Ascending aorta (tissue), 2 donors: ENCODE results near the gene FLNB. TPM values are rescaled to one million over a fixed set of nuclear protein-coding genes. Genes with fewer than 3 reads are reported as not detected.

Source experiments
- DNase-seq, 2 donors: peaks; one replicate each; pipeline ENCODE4 v3.0.0-alpha.2; 2019; ENCODE audit warnings: low spot score in 2 of 2
- H3K27ac ChIP-seq, 2 donors: fragments of 200-600 bp; sonication (generic); one replicate each; pipeline ENCODE4 v1.5.1; 2016 to 2017; ENCODE audit warnings: mild to moderate bottlenecking in 1 of 2
- H3K27me3 ChIP-seq: fragments of 200-600 bp; sonication (generic); one replicate; pipeline ENCODE4 v1.5.1; 2017
- H3K36me3 ChIP-seq, 2 donors: fragments of 200-600 bp; sonication (generic); one replicate each; pipeline ENCODE4 v1.5.1; 2016
- H3K4me1 ChIP-seq, 2 donors: fragments of 200-600 bp; sonication (generic); one replicate each; pipeline ENCODE4 v1.5.1; 2016 to 2017; ENCODE audit warnings: mild to moderate bottlenecking in 1 of 2
- H3K4me3 ChIP-seq, 2 donors: fragments of 200-600 bp; sonication (generic); one replicate each; pipeline ENCODE4 v1.5.1; 2016 to 2017; ENCODE audit warnings: mild to moderate bottlenecking in 1 of 2
- H3K9me3 ChIP-seq, 2 donors: fragments of 200-600 bp; sonication (generic); one replicate each; pipeline ENCODE4 v1.5.1; 2016
- intact Hi-C: fragments of 100-400 bp; cut with DNase I; formaldehyde crosslinking; loops from one replicate; pipeline ENCODE4 v1.15.1; 2023
- total RNA-seq: library from RNA; depleted of rRNA; stranded (reverse); fragments of >200 nt; gene quantifications from one replicate; pipeline ENCODE4 v1.1.0, GENCODE V29; 2016
- TF ChIP-seq, protein P1 (sequence below), 3 experiments: fragments of 200-600 bp in 2 of 3; fragments of 450-650 bp in 1 of 3; sonication (generic) in 2 of 3; IDR thresholded peaks; one replicate each; pipeline ENCODE4 v1.5.1; 2016 to 2019; ENCODE audit warnings: antibody characterized with exemption in 3 of 3, mild to moderate bottlenecking in 1 of 3, moderate library complexity in 1 of 3

FLNB gene
- total RNA-seq, 1 donor from 2014 or later, result 144 TPM

DNA sequence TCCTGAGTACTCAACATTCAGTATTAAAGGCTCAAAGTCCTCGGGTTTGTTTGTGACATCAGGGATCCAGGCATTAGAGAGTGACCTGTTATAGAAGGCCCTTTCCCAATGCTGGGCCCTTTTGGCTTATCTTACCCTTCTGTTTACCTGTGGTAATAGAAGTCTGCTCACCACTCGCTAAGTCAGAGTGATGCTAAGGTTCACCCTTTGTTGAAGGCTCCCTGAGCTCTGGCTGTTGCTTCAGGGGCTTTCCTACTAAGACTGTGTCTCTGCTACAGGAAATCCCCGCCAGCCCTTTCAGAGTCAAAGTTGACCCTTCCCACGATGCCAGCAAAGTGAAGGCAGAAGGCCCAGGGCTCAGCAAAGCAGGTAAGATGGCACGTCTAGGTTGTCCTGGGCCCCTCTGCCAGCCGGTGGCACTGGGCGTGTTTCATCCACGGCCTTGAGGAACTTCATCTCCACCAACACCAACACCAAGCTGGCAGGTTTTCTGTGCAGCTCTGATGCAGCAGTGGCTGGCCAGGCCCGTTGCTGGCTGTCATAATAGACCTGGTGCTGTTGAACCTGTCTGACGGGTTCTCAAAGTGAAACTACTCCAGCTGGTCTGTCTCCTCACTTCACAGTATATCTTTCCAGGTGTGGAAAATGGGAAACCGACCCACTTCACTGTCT is 103.4 kb downstream of the FLNB start:
- DNase-seq, result no peak
- H3K4me1 ChIP-seq, result peaks cover 7 to 9% of the 10 kb centered on the region in 2 donors
- intact Hi-C loops, result no loop called here
- H3K27me3 ChIP-seq, result no peaks in the 10 kb centered on the region
- H3K4me3 ChIP-seq, result no peak overlapping the region
- no peaks in the 10 kb centered on the region for H3K9me3 ChIP-seq
- TF ChIP-seq, protein P1, sequence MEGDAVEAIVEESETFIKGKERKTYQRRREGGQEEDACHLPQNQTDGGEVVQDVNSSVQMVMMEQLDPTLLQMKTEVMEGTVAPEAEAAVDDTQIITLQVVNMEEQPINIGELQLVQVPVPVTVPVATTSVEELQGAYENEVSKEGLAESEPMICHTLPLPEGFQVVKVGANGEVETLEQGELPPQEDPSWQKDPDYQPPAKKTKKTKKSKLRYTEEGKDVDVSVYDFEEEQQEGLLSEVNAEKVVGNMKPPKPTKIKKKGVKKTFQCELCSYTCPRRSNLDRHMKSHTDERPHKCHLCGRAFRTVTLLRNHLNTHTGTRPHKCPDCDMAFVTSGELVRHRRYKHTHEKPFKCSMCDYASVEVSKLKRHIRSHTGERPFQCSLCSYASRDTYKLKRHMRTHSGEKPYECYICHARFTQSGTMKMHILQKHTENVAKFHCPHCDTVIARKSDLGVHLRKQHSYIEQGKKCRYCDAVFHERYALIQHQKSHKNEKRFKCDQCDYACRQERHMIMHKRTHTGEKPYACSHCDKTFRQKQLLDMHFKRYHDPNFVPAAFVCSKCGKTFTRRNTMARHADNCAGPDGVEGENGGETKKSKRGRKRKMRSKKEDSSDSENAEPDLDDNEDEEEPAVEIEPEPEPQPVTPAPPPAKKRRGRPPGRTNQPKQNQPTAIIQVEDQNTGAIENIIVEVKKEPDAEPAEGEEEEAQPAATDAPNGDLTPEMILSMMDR (IDR thresholded peaks at IDR 0.05), result no peak
- no peak overlapping the region for H3K27ac ChIP-seq
- peaks cover 81 to 92% of the 10 kb centered on the region in 2 donors for H3K36me3 ChIP-seq

DNA sequence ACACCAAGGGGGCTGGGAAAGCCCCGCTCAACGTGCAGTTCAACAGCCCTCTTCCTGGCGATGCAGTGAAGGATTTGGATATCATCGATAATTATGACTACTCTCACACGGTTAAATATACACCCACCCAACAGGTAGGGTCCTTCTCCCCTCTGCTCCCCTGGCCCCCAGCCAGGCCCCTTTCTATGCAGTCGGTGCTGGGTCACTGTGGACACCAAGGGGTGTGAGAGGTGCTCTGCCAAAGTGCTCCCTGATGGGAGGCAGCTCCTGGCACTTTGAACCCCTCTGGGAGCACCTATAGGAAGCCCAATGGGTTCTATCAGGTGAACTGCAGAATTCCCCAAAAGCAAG is 103.9 kb downstream of the FLNB start:
- no peaks in the 10 kb centered on the region for H3K27me3 ChIP-seq
- TF ChIP-seq, protein P1 (IDR thresholded peaks at IDR 0.05), result no peak
- H3K4me3 ChIP-seq, result no peak overlapping the region
- no peak overlapping the region for H3K27ac ChIP-seq
- H3K36me3 ChIP-seq, result peaks cover 78 to 87% of the 10 kb centered on the region in 2 donors
- H3K9me3 ChIP-seq, result no peaks in the 10 kb centered on the region
- peaks cover 7 to 14% of the 10 kb centered on the region in 2 donors for H3K4me1 ChIP-seq
- no peak for DNase-seq
- intact Hi-C loops, result no loop called here

DNA sequence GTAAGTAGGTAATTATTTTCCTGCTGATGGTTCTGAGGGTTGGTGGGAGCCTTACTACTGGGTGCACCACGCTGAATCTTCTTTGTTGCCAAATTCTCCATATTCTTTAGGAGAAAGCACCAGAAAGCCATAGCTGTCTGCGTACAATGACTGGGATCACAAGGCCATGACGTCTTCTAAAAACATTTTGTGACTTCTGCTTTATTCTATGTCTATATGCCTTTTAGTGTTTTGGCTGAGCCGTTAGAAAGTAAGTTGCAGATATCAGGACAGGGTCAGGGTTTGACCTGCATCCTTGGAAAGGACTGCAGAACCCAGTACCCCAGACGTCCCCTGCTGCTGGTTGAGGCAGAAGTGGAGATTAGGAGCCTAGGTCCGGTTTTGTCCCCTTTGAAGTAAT is 107.0 kb downstream of the FLNB start:
- Histone ChIP-seq H3K27ac (no peak overlapping the region), H3K9me3 (no peaks in the 10 kb centered on the region), H3K4me3 (no peak overlapping the region), H3K27me3 (no peaks in the 10 kb centered on the region), H3K36me3 (peaks cover 65 to 70% of the 10 kb centered on the region in 2 donors), H3K4me1 (peaks cover 14 to 34% of the 10 kb centered on the region in 2 donors)
- intact Hi-C loops, result loop anchor here (5.0 kb wide), 1 partner anchor 108 kb away; the partner anchor contains the start of gene FLNB
- DNase-seq, result no peak
- TF ChIP-seq, protein P1 (IDR thresholded peaks at IDR 0.05), result no peak

DNA sequence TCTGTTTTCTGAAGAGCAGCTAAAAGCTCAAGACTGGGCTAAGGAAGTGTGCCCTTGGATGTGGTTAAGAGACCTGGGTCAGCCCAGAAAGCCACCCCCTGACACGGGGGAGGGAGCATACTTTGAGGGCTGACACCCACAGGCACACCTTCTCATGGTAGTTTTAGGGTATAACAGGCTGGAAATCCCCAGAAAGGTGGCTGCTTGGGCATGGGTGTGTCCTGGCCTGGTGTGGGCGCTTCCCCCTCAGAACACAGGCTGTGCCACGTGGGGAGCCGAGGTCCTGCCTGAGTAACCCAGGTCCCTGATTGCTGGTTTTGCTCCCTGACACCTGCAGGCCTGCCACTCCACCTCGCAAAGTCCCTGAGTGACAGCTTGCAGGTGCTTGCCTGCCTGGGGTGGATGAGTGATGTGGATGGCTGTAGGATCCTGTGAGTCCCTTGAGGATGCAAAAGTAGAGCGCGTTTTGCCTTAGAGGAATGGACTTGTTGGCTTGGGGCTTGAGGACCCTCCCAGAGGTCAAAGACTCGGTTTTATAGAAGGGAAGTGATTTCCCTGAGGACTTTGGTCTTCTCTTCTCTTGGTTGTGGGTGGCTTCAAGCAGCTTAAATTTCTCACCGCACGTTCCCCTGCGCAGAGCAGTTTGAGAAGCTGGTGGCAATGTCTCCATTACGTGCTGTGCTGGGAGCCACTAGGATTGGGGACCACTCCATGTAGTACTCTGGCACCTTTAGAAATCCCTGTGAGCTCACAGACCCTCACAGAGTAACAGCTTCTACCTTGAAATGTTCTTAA is 108.1 kb downstream of the FLNB start:
- Histone ChIP-seq H3K9me3 (no peaks in the 10 kb centered on the region), H3K4me1 (peaks cover 14 to 36% of the 10 kb centered on the region in 2 donors), H3K4me3 (no peak overlapping the region), H3K27me3 (no peaks in the 10 kb centered on the region), H3K36me3 (peaks cover 62 to 69% of the 10 kb centered on the region in 2 donors), H3K27ac (peak overlapping the region; percentile 60 to 68)
- intact Hi-C loops, result loop anchor here (5.0 kb wide), 1 partner anchor 109 kb away; the partner anchor contains the start of gene FLNB
- TF ChIP-seq, protein P1 (IDR thresholded peaks at IDR 0.05), result no peak
- DNase-seq, result no peak

DNA sequence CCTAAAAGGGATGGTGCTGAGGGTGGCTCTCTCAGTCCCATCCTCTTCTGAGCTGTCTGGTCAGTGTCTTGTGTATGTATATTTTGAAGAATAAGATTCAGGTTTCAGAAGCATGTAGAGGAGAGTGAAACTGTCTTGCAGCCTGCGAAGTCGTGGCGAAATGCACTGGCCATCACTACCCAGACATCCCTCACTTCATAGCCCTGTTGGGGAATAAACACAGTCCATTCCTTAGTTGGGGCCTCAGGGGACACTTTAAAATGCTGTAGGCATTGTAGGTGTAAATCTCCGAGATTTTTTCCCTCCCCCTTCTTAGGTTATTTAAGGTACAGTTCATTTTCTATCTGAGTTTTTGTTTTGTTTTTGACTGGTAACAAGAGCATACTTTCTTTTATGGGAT is 108.8 kb downstream of the FLNB start:
- DNase-seq, result no peak
- no peaks in the 10 kb centered on the region for H3K9me3 ChIP-seq
- peaks cover 62 to 67% of the 10 kb centered on the region in 2 donors for H3K36me3 ChIP-seq
- H3K27ac ChIP-seq, result peak overlapping the region; percentile 60 to 68
- H3K4me3 ChIP-seq, result no peak overlapping the region
- H3K27me3 ChIP-seq, result no peaks in the 10 kb centered on the region
- intact Hi-C loops, result loop anchor here (5.0 kb wide), 1 partner anchor 110 kb away; the partner anchor contains the start of gene FLNB
- peaks cover 14 to 36% of the 10 kb centered on the region in 2 donors for H3K4me1 ChIP-seq
- TF ChIP-seq, protein P1 (IDR thresholded peaks at IDR 0.05), result no peak
